ENCODE results near the gene KIR3DL3.
"Not testable (repeated sequence)": the region's sequence is repeated elsewhere in the genome, so short reads cannot be mapped to it uniquely, and the experiment has no call there.

- not testable (repeated sequence) for TF ChIP-seq CTCF (IDR thresholded peaks at IDR 0.05); RAD21 (conservative IDR thresholded peaks at IDR 0.05 in 1 of 2, IDR thresholded peaks at IDR 0.05 in 1 of 2); BHLHE40 (IDR thresholded peaks at IDR 0.05; ENCODE audit: low read depth, low read length); CHD4 (IDR thresholded peaks at IDR 0.05; ENCODE audit: borderline replicate concordance); ESRRA (IDR thresholded peaks at IDR 0.05; ENCODE audit: borderline replicate concordance, low read length)
Measured at GRCh38 chr19:54709956-54710355, 14.3 kb upstream of the KIR3DL3 start.
